ENCODE measurements around the gene RLBP1.

Gene RLBP1

GRCh38 chr15:89205991-89206585 lies 15.3 kb downstream of the RLBP1 start:
- DNase-seq: no peak

- no peak for DNase-seq
Observed at GRCh38 chr15:89203705-89204273, 17.6 kb downstream of the RLBP1 start.

GRCh38 chr15:89201465-89202005 lies 19.8 kb downstream of the RLBP1 start:
- DNase-seq: no peak

- DNase-seq: no peak
Observed at GRCh38 chr15:89200182-89200581, 21.2 kb downstream of the RLBP1 start.

GRCh38 chr15:89199746-89200145 lies 21.6 kb downstream of the RLBP1 start:
- no peak for DNase-seq

- DNase-seq: no peak
Observed at GRCh38 chr15:89198934-89199333, 22.4 kb downstream of the RLBP1 start.

GRCh38 chr15:89198196-89198595 lies 23.2 kb downstream of the RLBP1 start:
- no peak for DNase-seq

- DNase-seq: no peak
Observed at GRCh38 chr15:89197503-89197971, 23.8 kb downstream of the RLBP1 start.

GRCh38 chr15:89196994-89197393 lies 24.4 kb downstream of the RLBP1 start:
- DNase-seq: no peak

GRCh38 chr15:89196241-89196640 lies 25.1 kb downstream of the RLBP1 start:
- no peak for DNase-seq

GRCh38 chr15:89195836-89196235 lies 25.5 kb downstream of the RLBP1 start:
- DNase-seq: no peak

GRCh38 chr15:89194608-89195007 lies 26.8 kb downstream of the RLBP1 start:
- DNase-seq: no peak

- no peak for DNase-seq
Observed at GRCh38 chr15:89192766-89193165, 28.6 kb downstream of the RLBP1 start.

GRCh38 chr15:89192136-89192535 lies 29.2 kb downstream of the RLBP1 start:
- no peak for DNase-seq

GRCh38 chr15:89187986-89188514 lies 33.3 kb downstream of the RLBP1 start:
- no peak for DNase-seq

- DNase-seq: no peak
Observed at GRCh38 chr15:89187301-89187985, 33.9 kb downstream of the RLBP1 start.

- DNase-seq: no peak
Observed at GRCh38 chr15:89186803-89187202, 34.6 kb downstream of the RLBP1 start.

GRCh38 chr15:89184886-89185526 lies 36.4 kb downstream of the RLBP1 start:
- no peak for DNase-seq

- no peak for DNase-seq
Observed at GRCh38 chr15:89184357-89184756, 37.0 kb downstream of the RLBP1 start.

GRCh38 chr15:89179966-89180875 lies 41.2 kb downstream of the RLBP1 start:
- no peak for DNase-seq

GRCh38 chr15:89178307-89178977 lies 42.9 kb downstream of the RLBP1 start:
- no peak for DNase-seq

All from effector CD8-positive, alpha-beta T cell (primary cell).